ENCODE measurements around the gene H2AZ1.

The H2AZ1 gene

GRCh38 chr4:99949999-99950912 lies at the start of gene H2AZ1:
Gene H2AZ1 (minus strand): TSS chr4:99950275. CDS start chr4:99950170, 105 bp downstream.
- TF ChIP-seq CTCF (conservative IDR thresholded peaks at IDR 0.05; ENCODE audit: control insufficient read depth, insufficient read depth, low read depth, low read length): no peak
- peak; percentile 98 for DNase-seq (ENCODE audit: low read depth)
- H3K4me3 ChIP-seq (ENCODE audit: control insufficient read depth, low read depth, low read length): peak within 1 kb of the TSS; percentile 93

- peak; percentile 36 for TF ChIP-seq CTCF (conservative IDR thresholded peaks at IDR 0.05; ENCODE audit: control insufficient read depth, insufficient read depth, low read depth, low read length)
- H3K4me3 ChIP-seq (ENCODE audit: control insufficient read depth, low read depth, low read length): no peak overlapping the region
- DNase-seq (ENCODE audit: low read depth): peak; percentile 70
Measured at GRCh38 chr4:99998062-99998867, 48.2 kb upstream of the H2AZ1 start.

- H3K4me3 ChIP-seq (ENCODE audit: control insufficient read depth, low read depth, low read length): no peak overlapping the region
- no peak for DNase-seq (ENCODE audit: low read depth)
- TF ChIP-seq CTCF (conservative IDR thresholded peaks at IDR 0.05; ENCODE audit: control insufficient read depth, insufficient read depth, low read depth, low read length): no peak
Measured at GRCh38 chr4:99991741-99992140, 41.7 kb upstream of the H2AZ1 start.

GRCh38 chr4:99987681-99988080 lies 37.6 kb upstream of the H2AZ1 start:
- no peak for DNase-seq (ENCODE audit: low read depth)
- no peak overlapping the region for H3K4me3 ChIP-seq (ENCODE audit: control insufficient read depth, low read depth, low read length)
- TF ChIP-seq CTCF (conservative IDR thresholded peaks at IDR 0.05; ENCODE audit: control insufficient read depth, insufficient read depth, low read depth, low read length): no peak

- H3K4me3 ChIP-seq (ENCODE audit: control insufficient read depth, low read depth, low read length): no peak overlapping the region
- no peak for TF ChIP-seq CTCF (conservative IDR thresholded peaks at IDR 0.05; ENCODE audit: control insufficient read depth, insufficient read depth, low read depth, low read length)
- DNase-seq (ENCODE audit: low read depth): no peak
Measured at GRCh38 chr4:99986792-99987191, 36.7 kb upstream of the H2AZ1 start.

GRCh38 chr4:99983289-99983943 lies 33.3 kb upstream of the H2AZ1 start:
- no peak overlapping the region for H3K4me3 ChIP-seq (ENCODE audit: control insufficient read depth, low read depth, low read length)
- no peak for DNase-seq (ENCODE audit: low read depth)
- no peak for TF ChIP-seq CTCF (conservative IDR thresholded peaks at IDR 0.05; ENCODE audit: control insufficient read depth, insufficient read depth, low read depth, low read length)

Measured in fibroblast of mammary gland (primary cell).